AG04450 (cell line): ENCODE data around the gene SLC27A4. TPM values are rescaled to one million over a fixed set of nuclear protein-coding genes. Genes with fewer than 3 reads are reported as not detected.

Experiments used
- CTCF ChIA-PET: fragments of 300-600, 350-600 bp; formaldehyde crosslinking; extraction: SDS; loops from one replicate; lab custom pipeline; 2022; ENCODE audit warnings: antibody characterized with exemption, inconsistent platforms; lab: Charles Lee
- POLR2A ChIA-PET: fragments of 350-600 bp; formaldehyde crosslinking; extraction: SDS; loops from one replicate; lab custom pipeline; 2021; ENCODE audit warnings: antibody characterized with exemption, inconsistent platforms; lab: Yijun Ruan, JAX
- DNase-seq: peaks from one replicate; pipeline ENCODE4 v3.0.0-alpha.2; 2011; ENCODE audit warnings: low read depth, low spot score
- H3K27ac ChIP-seq: one replicate; pipeline ENCODE4 v1.5.1; 2012; ENCODE audit warnings: low read depth, low read length, control low read depth
- H3K27me3 ChIP-seq: one replicate; pipeline ENCODE4 v1.6.0; 2012; ENCODE audit warnings: low read length; ENCODE audit not compliant: control insufficient read depth, insufficient read depth
- H3K4me3 ChIP-seq: 2 replicates; pipeline ENCODE4 v1.5.1; 2011; ENCODE audit warnings: mild to moderate bottlenecking, low read depth, low read length, control low read depth
- H3K9me3 ChIP-seq: 2 replicates; pipeline ENCODE4 v1.5.1; 2012; ENCODE audit warnings: low read length; ENCODE audit not compliant: control insufficient read depth, insufficient read depth
- polyA plus RNA-seq: library from polyadenylated mRNA; depleted of rRNA; stranded (reverse); fragments of >200 nt; gene quantifications from 2 replicates; pipeline ENCODE4 v1.2.3, GENCODE V29; 2011
- TF ChIP-seq, protein P1 (sequence below): IDR thresholded peaks from 2 replicates; pipeline ENCODE4 v1.5.1; 2011; ENCODE audit warnings: low read depth, low read length, control low read depth, inconsistent platforms

The SLC27A4 gene
- polyA plus RNA-seq, 1 experiment, result 7.7 TPM

DNA sequence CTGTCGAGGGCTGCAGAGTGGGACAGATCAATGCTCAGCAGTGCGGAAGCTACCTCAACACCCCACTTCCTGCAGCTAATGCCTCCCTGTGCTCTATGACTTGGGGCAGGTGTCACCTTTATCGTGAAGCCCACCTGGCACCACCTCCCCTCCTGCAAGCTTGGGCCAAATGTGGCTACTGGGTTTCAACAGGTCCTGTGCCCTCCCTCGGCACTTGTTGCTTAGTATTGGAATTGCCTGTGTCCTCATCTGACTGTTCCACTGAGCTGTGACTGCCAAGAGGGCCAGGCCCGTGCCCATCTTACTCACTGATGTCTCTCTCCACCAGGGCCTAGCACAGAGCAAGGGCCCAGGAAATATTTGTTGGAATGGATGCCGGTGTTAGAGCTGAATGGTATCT, 9.4 kb downstream of the SLC27A4 start:
- DNase-seq, result no peak
- H3K4me3 ChIP-seq, result no peak overlapping the region
- H3K27ac ChIP-seq, result no peak overlapping the region
- TF ChIP-seq, protein P1, sequence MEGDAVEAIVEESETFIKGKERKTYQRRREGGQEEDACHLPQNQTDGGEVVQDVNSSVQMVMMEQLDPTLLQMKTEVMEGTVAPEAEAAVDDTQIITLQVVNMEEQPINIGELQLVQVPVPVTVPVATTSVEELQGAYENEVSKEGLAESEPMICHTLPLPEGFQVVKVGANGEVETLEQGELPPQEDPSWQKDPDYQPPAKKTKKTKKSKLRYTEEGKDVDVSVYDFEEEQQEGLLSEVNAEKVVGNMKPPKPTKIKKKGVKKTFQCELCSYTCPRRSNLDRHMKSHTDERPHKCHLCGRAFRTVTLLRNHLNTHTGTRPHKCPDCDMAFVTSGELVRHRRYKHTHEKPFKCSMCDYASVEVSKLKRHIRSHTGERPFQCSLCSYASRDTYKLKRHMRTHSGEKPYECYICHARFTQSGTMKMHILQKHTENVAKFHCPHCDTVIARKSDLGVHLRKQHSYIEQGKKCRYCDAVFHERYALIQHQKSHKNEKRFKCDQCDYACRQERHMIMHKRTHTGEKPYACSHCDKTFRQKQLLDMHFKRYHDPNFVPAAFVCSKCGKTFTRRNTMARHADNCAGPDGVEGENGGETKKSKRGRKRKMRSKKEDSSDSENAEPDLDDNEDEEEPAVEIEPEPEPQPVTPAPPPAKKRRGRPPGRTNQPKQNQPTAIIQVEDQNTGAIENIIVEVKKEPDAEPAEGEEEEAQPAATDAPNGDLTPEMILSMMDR, result no peak
- no peaks in the 10 kb centered on the region for H3K9me3 ChIP-seq
- POLR2A ChIA-PET, result interaction anchor here (0.8 kb wide), 1 partner anchor 12 kb away, joined by 3 read pairs; no protein-coding TSS in a partner anchor
- CTCF ChIA-PET, result interaction anchor here (1.1 to 2.8 kb wide), 4 partner anchors 9 to 55 kb away, joined by 3 to 7 read pairs (median 4); no protein-coding TSS in a partner anchor
- no peaks in the 10 kb centered on the region for H3K27me3 ChIP-seq

DNA sequence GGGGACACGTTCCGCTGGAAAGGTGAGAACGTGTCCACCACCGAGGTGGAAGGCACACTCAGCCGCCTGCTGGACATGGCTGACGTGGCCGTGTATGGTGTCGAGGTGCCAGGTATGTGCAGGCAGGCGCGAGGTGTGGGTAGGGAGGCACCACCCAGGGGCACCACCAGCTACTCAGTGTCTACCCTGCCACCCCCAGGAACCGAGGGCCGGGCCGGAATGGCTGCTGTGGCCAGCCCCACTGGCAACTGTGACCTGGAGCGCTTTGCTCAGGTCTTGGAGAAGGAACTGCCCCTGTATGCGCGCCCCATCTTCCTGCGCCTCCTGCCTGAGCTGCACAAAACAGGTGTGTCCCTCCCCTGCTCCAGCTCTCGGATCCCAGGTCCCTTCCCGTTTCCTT, 15.1 kb downstream of the SLC27A4 start:
- ChIA-PET POLR2A (interaction anchor here (0.5 kb wide), 1 partner anchor 60 kb away, joined by 3 read pairs; no protein-coding TSS in a partner anchor), CTCF (interaction anchor here (0.9 to 1.8 kb wide), 2 partner anchors 14 to 16 kb away, joined by 4 to 5 read pairs; partner anchors contain the start of gene URM1)
- no peak overlapping the region for H3K4me3 ChIP-seq

DNA sequence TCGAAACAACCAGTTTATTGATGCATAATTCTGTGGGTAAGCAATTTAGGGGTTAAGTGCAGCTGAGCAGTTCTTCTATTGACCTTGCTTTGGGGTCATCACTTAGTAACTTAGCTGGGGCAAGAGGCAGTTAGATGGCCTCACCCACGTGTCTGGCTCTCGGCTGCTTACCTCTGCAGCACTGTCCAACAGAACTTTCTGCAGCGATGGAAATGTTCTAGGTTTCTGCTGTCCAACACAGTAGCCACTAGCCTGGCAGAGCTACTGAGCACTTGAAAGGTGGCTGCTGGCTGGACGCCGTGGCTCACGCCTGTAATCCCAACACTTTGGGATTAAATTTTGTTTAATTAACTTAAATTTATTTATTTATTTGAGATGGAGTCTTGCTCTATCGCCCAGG, 17.8 kb downstream of the SLC27A4 start:
- ChIA-PET POLR2A (no interaction called here), CTCF (interaction anchor here (1.3 kb wide), 1 partner anchor 9 kb away, joined by 3 read pairs; no protein-coding TSS in a partner anchor)
- Histone ChIP-seq H3K9me3 (no peaks in the 10 kb centered on the region), H3K27me3 (no peaks in the 10 kb centered on the region), H3K4me3 (no peak overlapping the region), H3K27ac (no peak overlapping the region)
- DNase-seq, result no peak
- TF ChIP-seq, protein P1, result no peak

More for the DNA sequence above, 15.1 kb downstream of the SLC27A4 start:
- H3K9me3 ChIP-seq, result no peaks in the 10 kb centered on the region
- no peak overlapping the region for H3K27ac ChIP-seq
- no peaks in the 10 kb centered on the region for H3K27me3 ChIP-seq
- TF ChIP-seq, protein P1, result no peak
- DNase-seq, result no peak

DNA sequence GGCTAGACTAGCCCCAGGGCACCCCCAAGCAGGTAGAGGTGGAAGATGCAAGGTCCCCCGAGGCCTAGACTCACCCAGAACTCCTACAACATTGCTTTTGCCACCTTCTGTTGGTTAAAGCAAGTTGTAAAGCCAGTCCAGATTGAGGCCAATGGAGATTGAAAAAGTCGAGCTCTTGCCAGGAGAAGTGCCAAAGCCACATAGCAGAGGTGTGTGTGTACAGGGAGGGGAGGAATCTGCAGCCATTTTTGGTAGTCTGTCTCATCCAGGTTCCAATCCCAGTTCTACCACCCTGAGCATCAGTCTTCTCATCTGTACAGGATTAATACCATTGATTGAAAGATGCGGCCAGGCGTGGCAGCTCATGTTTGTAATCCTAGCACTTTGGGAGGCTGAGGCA, 18.5 kb downstream of the SLC27A4 start:
- Histone ChIP-seq H3K9me3 (no peaks in the 10 kb centered on the region), H3K27ac (no peak overlapping the region), H3K27me3 (no peaks in the 10 kb centered on the region), H3K4me3 (no peak overlapping the region)
- TF ChIP-seq, protein P1, result no peak
- POLR2A ChIA-PET, result no interaction called here
- CTCF ChIA-PET, result interaction anchor here (1.3 to 5.0 kb wide), 2 partner anchors 10 to 63 kb away, joined by 3 to 31 read pairs; no protein-coding TSS in a partner anchor
- no peak for DNase-seq

DNA sequence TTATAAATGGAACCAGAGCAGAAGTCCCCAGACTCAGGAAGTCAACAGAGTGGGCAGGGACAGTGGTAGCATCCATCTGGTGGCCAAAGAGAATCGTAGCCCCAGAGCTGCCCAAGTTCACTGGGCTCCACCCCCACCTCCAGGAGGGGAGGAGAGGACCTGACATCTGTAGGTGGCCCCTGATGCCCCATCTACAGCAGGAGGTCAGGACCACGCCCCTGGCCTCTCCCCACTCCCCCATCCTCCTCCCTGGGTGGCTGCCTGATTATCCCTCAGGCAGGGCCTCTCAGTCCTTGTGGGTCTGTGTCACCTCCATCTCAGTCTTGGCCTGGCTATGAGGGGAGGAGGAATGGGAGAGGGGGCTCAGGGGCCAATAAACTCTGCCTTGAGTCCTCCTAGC, 20.5 kb downstream of the SLC27A4 start:
- TF ChIP-seq, protein P1, result no peak
- Histone ChIP-seq H3K9me3 (no peaks in the 10 kb centered on the region), H3K27ac (no peak overlapping the region), H3K4me3 (no peak overlapping the region), H3K27me3 (no peaks in the 10 kb centered on the region)
- DNase-seq, result no peak
- ChIA-PET POLR2A (no interaction called here), CTCF (interaction anchor here (2.0 to 5.0 kb wide), 4 partner anchors 10 to 65 kb away, joined by 8 to 35 read pairs (median 26); partner anchors contain the start of gene URM1)
